ENCODE measurements around the gene SLC10A2.
"Not testable (repeated sequence)": the region's sequence is repeated elsewhere in the genome, so short reads cannot be mapped to it uniquely, and the experiment has no call there.

Gene SLC10A2, protein sequence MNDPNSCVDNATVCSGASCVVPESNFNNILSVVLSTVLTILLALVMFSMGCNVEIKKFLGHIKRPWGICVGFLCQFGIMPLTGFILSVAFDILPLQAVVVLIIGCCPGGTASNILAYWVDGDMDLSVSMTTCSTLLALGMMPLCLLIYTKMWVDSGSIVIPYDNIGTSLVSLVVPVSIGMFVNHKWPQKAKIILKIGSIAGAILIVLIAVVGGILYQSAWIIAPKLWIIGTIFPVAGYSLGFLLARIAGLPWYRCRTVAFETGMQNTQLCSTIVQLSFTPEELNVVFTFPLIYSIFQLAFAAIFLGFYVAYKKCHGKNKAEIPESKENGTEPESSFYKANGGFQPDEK

GRCh38 chr13:103066079-103066780 is at the start of gene SLC10A2:
Gene SLC10A2, minus strand, starts transcription at chr13:103066417. Its CDS starts 168 bp downstream, at chr13:103066249.
- no peak for DNase-seq

DNA sequence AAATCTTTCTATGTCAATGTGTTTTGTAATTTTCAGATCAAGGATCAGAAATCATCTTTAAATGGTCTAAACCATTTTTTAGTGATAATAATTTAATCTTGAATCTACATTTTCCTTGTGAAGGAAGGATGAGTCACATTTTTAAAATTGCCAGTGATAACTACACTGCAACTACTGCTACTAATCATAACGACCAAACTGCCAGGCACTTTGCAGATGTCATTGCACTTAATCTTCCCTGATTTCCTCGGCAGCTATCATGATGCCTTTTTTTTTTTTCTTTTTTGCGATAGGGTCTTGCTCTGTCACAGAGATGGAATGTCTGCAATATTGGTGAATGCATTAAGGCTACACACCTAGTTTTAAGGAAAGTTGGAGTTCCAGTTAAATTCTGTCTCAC is 41.4 kb upstream of the SLC10A2 start:
- DNase-seq, result no peak

DNA sequence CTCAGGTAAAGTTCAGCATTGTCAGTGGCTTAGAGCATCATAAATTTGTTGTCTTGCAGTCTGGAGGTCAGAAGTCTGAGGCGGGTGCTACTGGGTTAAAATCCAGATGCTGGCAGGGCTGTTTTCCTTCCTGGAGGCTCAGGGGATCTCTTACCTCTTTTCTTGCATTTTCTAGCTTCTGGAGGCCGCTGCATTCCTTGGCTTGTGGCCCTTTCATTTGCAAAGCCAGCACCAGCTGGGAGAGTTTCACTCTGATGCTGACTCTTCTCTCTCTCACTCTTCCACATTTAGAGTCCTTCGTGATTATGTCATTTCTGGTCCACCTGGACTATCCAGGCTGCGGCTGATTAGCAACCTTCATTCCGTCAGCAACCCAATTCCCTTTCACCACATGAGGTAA is 38.1 kb upstream of the SLC10A2 start:
- DNase-seq, result no peak

GRCh38 chr13:103103456-103103855 is 37.2 kb upstream of the SLC10A2 start:
- DNase-seq, result not testable (repeated sequence)

- DNase-seq, result no peak
Observed at GRCh38 chr13:103102482-103102881, 36.3 kb upstream of the SLC10A2 start.

- DNase-seq, result no peak
Observed at GRCh38 chr13:103101901-103102300, 35.7 kb upstream of the SLC10A2 start.

DNA sequence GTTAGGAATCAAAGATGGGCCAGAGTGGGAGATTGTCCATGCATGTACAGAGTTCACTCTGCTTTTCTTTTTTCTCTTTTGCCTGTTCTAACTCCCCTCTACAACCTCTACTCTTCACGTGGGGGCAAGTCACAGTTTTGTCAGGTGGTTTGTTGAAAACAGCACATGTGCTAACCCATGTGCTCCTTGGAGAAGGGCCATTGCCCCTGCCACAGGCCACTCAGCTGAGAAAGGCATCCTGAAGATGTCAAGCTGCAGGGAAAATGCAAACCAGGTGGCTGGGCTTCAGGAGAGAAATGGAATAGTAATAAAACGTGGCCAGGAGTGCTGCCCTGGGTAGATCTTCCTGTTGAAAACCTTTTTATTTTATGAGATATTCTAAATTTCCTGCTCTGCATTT is 35.3 kb upstream of the SLC10A2 start:
- no peak for DNase-seq

GRCh38 chr13:103100830-103101229 is 34.6 kb upstream of the SLC10A2 start:
- DNase-seq, result no peak

DNA sequence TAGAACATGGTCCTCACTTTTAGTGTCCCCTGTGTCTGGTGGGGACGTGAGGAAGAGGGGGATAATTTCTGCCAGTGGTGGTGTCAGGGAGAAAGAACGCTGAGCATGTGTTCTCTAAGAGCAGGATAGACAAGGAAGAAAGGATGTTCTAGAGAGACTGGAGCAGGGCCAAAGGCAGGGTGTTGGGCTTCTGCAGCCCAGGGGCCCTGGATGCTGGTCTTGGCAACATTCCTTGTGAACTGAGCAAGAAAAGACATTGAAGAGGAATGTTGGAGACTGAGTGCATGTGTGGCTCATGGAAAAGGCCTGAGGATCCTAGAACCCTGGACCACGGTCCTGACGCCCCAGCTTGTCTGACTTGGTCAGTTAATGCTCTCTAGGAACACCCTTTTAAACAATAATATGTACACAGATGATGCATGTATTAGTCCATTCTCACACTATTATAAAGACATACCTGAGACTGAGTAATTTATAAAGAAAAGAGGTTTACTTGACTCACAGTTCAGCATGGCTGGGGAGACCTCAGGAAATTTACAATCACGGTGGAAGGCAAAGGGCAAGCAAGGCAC is 33.6 kb upstream of the SLC10A2 start:
- DNase-seq, result no peak

- no peak for DNase-seq
Observed at GRCh38 chr13:103098535-103098934, 32.3 kb upstream of the SLC10A2 start.

- no peak for DNase-seq
Observed at GRCh38 chr13:103097366-103097928, 31.2 kb upstream of the SLC10A2 start.

DNA sequence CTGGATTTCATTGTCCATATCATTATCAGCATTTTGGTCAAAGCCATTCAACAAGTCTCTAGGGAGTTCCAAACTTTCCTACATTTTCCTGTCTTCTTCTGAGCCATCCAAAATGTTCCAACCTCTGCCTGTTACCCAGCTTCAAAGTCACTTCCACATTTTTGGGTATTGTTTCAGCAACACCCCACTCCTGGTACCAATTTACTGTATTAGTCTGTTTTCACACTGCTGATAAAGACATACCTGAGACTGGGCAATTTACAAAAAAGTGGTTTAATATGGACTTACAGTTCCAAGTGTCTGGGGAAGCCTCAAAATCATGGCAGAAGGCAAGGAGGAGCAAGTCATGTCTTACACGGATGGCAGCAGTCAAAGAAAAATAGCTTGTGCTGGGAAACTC is 27.4 kb upstream of the SLC10A2 start:
- DNase-seq, result not testable (repeated sequence)

GRCh38 chr13:103087275-103087674 is 21.1 kb upstream of the SLC10A2 start:
- DNase-seq, result no peak

DNA sequence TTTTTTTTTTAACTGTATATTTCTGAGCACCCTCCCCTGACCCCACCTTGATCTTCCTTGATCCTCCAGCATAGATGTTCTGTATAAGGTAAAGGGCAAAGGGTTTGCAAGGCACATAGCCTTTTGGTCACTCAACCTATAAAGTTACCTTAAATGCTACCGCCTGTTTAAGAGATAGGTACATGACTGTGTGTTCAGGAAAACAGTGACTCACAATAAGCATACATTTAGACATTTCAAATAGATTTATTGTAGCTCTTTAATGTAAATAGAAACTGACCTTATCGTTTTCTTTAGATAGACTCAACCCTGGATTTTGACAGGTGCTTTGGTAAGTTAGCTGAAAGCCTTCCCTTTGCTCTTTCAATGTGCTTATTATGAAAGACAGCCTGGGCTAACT is 15.2 kb upstream of the SLC10A2 start:
- no peak for DNase-seq

GRCh38 chr13:103078158-103078557 is 11.9 kb upstream of the SLC10A2 start:
- no peak for DNase-seq

- no peak for DNase-seq
Observed at GRCh38 chr13:103068836-103069235, 2.6 kb upstream of the SLC10A2 start.

DNA sequence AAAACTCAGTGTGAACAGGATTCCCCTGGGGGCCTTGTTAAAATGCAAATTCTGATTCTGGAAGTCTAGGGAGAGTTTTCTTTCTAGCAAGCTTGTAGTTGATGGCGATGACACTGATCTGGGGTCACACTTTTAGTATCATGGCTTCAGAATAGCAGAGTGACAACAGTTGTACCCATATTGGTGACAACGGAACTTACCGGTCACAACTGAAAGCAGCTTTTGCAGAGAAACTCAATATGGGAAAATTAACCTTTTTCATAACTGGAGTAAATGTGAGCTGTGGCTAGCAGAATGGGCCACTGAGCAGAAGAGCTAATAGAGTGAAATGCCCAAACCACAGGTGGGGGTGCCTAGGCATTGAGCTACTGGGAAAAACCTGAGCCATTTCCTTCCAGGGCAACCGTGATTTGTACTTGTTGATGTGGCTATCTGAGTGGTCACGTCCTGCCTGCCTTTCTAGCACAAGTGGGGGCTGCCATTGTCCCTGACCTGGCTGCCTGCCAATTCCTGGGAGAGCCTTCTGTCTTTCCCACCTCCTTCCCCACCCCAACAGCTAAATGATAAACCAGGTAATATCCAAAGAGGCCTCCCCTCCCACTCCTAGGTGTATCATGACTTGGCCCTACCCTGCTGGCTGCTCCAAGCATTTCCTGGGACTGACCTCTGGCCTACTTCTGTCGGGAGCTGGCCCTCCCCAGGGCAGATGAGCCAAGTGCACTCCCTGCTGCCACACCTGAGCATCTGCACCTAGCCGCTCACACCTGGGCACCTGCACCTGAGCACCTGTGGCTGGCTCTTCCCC is 1.7 kb upstream of the SLC10A2 start:
- peak; percentile 66 for DNase-seq

GRCh38 chr13:103066781-103067345 is 646 bp upstream of the SLC10A2 start:
- no peak for DNase-seq

GRCh38 chr13:103063376-103063775 is 2.8 kb downstream of the SLC10A2 start:
- DNase-seq, result no peak

- DNase-seq, result no peak
Observed at GRCh38 chr13:103062079-103062478, 4.1 kb downstream of the SLC10A2 start.

DNA sequence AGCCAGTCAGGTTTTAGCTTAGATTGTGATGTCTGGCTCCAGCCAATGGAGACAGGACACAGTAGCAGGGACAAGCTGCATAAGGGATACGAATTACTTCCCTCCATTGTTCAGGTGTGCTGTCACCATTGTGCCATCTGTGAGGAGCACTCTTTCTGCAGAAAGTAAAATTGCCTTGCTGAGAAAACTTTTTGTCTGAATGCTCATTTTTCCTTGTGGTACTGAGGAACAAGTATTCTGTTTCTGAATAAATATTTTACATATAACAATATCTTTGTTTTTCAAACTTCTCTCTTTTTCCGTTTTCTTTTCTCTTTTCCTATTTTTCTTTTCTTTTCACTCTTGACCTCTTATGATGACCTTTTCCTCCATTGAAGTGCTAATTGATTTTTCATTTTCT is 10.2 kb downstream of the SLC10A2 start:
- no peak for DNase-seq

DNA sequence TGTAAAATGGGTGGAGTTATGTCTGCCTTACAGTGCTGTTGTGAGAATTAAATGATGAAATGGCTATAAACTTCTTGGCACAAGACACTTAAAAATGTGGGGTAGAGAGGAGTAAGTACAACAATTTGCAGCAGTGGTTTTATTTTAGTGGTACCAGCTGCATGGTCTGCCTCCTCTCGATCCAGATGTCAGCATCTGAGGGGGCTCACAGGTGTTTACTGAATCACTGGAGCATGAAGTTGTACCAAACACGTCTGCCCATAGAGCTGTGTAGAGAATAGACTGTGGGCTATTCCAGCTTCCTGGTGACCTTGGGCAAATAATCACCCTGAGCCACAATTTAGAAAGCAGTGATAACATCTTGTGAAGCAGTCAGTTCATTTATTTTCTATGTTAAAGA is 11.1 kb downstream of the SLC10A2 start:
- DNase-seq, result no peak

- no peak for DNase-seq
Observed at GRCh38 chr13:103046676-103047075, 19.5 kb downstream of the SLC10A2 start.
